HG02884 (cell line): Measurements from ENCODE around the gene PSMD13.
"Not testable (repeated sequence)": the region's sequence is repeated elsewhere in the genome, so short reads cannot be mapped to it uniquely, and the experiment has no call there.

Source experiments
- ATAC-seq: cut with Tn5 transposase; IDR thresholded peaks from one replicate; pipeline ENCODE4 v1.9.1; 2021; ENCODE audit warnings: mild to moderate bottlenecking, moderate library complexity; ENCODE audit not compliant: unreplicated experiment

The PSMD13 gene

GRCh38 chr11:236774-237767, at the start of gene PSMD13:
Gene PSMD13 (plus strand): TSS chr11:236976. CDS start chr11:237050, 74 bp downstream.
- peak; percentile 78 for ATAC-seq

DNA sequence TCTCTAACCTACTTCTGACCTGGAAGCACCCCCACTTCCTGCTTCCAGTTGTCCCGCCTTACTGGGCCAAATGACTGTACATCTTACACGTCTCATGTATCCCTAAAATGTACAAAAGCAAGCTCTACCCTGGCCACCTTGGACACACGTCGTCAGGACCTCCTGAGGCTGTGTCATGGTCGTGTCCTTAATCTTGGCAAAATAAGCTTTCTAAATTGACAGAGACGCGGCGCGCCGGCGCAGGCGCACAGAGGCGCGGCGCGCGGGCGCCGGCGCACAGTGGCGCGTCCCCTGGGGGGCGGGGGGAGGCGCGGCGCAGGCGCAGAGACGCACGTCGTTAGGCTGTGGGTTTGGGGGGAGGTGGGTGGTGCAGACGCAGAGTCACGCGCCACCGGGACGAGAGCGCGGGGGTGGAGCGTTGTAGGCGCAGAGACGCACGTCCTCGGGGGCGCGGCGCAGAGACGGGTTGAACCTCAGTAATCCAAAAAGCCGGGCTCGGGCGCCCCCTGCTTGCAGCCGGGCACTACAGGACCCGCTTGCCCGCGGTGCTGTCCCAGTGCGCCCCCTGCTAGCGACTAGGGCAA, 47.5 kb upstream of the PSMD13 start:
- not testable (repeated sequence) for ATAC-seq

DNA sequence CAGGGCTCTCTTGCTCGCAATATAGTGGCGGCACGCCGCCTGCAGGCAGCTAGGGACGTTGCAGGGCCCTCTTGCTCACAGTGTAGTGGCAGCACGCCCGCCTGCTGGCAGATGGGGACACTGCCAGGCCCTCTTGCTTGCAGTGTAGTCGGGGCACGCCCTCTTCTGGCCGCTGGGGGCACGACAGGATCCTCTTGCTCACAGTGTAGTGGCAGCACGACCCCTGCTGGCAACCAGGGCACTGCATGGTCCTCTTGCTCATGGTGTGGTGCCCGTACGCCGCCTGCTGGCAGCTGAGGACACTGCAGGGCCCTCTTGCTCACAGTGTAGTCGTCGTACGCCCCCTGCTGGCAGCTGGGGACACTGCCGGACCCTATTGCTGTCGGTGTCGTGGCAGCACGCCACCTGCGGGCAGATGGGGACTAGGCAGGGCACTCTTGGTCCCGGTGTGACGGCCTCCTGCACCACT, 46.9 kb upstream of the PSMD13 start:
- peak; percentile 63 for ATAC-seq

DNA sequence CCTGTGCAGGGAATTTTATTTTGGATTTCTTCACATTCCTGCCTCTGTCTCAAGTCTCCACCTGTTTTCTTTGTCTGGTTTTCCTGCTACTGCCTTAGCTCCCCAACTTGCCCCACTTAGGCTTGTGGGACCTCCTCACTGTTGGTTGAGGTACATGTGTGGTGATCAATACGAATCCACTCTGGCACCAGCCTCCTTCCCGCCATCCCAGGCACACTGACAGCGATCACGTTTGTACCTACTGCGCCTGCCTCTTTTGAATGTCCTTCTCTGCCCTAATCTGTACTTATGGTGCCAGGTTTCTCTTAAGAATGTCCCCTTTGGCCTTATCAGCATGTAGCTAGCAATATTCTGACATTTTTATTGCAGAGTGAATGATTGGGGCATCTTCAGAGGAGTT, 46.2 kb upstream of the PSMD13 start:
- not testable (repeated sequence) for ATAC-seq

DNA sequence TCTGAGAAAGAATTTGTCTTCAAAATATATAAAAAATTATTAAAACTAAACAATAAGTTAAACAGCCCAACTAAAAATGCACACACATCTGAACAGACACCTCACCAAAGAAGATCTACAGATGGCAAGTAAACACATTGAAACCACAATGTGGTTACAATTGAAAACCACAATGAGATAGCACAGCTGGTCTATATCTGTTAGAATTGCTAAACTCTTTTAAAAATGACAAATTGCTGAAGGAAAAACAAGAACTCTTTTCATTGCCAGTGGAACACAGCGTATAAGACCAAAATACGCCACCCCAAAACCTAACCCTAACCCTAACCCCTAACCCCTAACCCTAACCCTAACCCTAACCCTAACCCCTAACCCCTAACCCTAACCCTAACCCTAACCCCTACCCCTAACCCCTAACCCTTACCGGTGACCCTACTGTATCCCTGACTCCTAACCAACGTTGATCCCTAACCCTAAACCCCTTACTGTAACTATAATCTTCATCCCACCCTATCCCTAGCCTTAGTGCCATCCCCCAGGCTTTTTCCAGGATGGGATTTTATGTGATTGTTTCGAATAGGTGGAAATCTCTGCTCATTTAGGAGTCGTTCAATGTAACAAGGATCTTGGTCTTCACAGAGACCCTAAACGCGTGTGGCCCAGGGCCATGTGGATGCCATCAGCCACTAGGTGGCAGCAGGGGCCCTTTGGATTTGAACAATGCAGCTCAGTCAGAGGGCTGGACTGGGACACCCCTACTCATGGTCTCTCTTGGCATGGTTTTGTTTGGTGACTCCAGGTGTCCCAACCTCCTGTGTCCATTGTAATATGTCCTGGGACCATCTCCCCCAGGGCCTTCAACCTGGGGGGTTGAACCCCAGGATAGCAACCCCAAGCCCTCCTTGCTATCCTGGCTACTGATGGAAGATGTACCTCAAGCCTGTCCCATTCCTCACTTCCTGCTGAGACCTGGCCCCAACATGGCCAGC, 45.0 kb upstream of the PSMD13 start:
- not testable (repeated sequence) for ATAC-seq

DNA sequence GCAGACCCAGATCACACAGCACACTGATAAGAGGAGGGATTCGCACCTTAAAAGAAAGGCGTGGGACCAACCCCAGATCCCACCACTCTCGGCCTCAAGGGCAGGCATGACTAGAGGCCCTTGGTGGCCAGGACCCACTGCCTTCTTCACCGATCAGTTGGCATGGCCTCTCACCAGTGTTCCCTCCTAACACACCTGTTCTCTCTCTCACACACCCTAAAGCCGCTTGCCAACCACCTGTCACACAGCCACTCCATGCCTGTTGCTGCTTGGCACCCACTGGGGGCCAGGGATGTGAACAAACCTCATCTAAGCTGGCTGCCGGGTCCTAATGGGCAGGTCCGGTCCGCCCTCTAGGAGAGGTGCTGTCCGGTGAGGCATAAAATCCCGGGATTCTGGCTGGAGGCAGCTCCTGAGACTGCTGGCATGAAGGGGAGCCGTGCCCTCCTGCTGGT, 44.1 kb upstream of the PSMD13 start, which contains the start of gene SCGB1C1:
SCGB1C1 (plus strand) TSS at position 405 of the 455 bp plus-strand sequence; CDS start at position 427, 22 bp downstream.
- ATAC-seq = not testable (repeated sequence)

DNA sequence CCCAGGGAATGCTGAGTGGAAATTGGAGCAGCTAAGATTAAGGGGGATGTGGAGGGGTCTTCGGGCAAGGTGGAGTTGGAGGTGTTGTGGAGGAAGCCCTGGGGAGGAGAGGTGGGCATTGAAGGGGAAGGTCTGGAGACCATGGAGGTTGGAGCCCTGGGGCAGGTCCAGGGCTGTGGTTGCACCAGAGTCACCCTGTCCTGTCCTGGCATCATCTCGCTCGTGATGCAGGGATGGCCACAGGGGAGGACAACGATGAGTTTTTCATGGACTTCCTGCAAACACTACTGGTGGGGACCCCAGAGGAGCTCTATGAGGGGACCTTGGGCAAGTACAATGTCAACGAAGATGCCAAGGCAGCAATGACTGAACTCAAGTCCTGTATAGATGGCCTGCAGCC, 43.3 kb upstream of the PSMD13 start:
- not testable (repeated sequence) for ATAC-seq

- no peak for ATAC-seq
Observed at GRCh38 chr11:196786-197731, 39.7 kb upstream of the PSMD13 start.

GRCh38 chr11:197741-198235, 39.0 kb upstream of the PSMD13 start:
- no peak for ATAC-seq

DNA sequence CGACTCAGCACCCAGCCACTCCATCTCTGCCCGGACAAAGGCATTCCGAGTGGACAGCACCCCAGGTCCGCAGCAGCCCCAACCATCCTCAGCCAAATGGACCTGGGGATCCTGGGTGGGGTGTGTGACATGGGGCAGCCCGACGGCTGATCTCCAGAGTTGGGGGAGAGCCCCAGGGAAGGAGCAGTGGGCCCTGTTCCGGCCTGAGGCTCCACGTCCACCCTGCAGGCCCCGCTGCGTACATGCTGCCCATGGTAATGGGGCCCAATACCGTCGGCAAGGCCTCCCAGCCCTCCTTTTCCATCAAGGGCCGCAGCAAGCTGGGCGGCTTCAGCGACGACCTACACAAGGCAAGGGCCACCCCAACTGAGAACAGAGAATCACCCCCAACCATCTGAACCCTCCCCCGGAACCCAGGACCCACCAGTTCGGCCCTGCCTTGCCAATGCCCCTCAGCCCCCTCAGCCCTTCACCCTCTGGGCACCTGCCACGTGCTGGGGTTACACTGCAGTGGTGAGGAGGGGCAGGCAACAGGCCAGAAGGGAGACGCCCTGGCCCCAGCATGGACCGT, 38.5 kb upstream of the PSMD13 start:
- no peak for ATAC-seq

- no peak for ATAC-seq
Observed at GRCh38 chr11:199004-199581, 37.7 kb upstream of the PSMD13 start.

DNA sequence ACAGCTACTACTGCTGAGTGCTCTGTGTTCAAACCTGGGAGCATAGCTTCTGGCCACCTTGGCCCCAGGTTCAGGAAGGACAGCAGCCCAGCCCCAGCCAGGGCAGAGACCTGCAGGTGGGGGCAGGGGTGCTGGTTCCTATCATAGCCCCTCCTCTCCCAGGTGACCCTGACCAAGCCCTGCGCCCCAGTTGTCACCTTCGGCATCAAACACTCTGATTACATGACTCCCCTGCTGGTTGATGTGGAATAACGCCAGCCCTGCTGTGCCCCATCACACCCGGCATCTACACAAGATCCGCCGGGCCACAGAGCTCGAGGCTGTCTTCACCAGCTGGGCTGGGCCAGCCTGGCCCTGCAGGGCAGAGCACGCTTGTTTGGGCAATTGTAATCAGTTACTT, 37.0 kb upstream of the PSMD13 start:
- no peak for ATAC-seq

DNA sequence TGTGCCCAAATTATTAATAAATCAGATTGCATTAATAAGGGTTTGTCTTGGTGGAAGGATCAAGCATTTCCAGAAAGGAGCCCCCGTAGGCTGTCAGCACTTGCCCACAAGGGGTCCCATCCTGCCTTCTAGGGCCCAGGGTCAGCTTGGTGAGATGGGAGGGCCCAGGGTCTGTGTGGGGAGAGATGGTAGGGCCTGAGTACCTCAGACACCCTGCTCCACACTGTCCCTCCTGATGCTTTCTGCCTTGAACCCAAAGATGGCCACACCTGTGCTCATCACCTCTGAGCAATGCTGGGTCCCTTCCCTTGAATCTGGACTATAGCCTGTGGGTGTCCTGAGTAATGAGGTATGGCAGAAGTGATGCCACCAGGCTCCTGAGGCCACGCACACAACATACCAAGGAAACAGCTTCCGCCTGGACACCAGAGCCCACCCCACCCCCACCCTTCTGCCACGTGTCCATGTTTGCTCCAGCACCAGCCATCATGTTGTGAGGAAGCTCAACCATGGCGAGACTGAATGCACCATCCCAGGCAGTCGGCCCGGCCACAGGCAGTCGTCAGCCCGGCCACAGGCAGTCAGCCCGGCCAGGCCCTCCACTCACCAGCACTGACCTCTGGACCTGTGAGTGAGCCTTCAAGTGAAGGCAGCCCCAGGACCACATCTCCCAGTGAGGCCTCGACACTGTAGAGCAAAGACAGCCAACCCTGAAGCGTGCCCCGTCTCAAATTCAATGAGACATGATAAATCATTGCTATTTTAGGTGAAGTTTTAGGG, 36.4 kb upstream of the PSMD13 start:
- no peak for ATAC-seq

GRCh38 chr11:201966-202365, 34.8 kb upstream of the PSMD13 start:
- no peak for ATAC-seq

DNA sequence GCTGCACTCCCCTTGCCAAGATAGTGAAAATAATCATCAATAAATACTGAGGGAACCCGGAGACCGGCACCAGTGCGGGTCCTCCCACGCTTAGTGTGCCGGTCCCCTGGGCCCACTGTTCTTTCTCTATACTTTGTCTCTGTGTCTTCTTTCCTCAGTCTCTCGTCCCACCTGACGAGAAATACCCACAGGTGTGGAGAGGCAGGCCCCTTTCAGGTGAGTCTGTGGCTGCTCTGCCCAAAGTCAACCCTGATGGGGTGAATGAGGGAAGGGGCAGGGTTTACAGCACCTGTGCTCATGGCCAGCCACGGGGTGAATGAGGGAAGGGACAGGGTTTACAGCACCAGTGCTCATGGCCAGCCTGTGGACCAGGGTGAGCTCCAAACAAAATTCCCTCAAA, 34.3 kb upstream of the PSMD13 start:
- no peak for ATAC-seq

DNA sequence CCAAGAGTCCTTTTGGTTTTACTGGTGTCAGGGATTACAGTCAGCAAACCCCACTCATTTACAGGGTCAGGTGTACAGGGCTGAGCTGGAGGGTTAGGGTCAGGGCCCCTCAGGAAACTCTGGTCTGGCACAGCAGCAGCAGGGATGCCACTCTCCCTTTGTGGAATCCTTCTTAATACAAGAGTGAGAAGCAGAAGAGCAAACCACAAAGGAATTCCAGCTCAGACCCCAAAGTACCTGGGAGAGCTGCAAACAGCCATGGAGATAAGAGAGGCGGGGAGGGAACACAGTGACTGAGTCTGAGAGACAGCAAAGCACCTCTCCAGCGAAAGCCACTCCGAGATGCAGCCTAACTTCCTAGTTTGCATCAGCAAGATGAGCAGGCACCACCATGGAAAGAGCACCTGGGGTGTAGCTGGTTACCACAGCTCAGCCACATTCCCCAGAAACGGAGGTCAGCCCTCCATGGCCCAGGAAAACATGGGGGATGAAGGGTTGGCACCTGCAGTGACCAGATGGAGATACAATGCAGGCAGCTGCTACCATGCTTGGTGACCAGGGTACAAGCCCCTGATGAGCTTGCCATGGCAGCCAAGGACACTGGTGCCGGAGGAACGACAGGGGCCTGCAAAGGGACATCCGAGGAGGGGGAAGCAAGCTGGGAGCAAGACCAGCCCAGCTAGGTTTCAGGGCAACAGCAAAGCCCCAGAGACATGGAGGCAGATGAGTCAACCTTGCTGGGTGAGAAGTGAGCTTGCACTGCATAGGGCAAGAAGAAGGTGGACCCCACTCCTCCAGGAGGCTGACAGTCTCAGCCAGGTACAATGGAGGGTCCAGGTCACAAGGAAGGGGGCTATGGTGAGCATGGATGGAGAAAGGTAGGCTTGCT, 33.5 kb upstream of the PSMD13 start:
- ATAC-seq = no peak
